ENCODE data around the gene CDC42BPA.
"Not testable (repeated sequence)": the region's sequence is repeated elsewhere in the genome, so short reads cannot be mapped to it uniquely, and the experiment has no call there.

CDC42BPA gene

DNA sequence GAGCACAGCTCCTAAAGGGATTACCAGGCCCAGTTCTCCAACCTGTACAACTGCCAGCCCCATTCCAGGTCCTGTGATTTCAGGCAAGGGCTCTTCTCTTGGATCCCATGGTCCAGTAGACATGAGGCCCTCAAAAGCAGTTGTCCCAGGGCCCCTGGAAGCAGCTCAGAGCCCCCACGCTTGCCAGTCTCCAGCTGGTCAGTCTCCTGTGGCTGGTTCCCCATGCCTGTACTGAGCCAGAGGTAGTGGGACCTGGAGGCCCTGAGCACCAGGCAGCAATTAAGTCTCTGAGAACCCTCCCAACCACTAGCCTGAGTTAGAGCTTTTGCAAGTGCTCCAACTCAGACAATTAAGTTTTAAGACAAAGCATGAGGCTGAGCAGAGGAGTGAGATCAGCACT is 36.9 kb downstream of the CDC42BPA start:
- H3K4me3 ChIP-seq (replicated peaks in 1 of 2; ENCODE audit: low read depth in 2 of 2, low read length in 2 of 2) = no peak overlapping the region
- TF ChIP-seq, protein P1, sequence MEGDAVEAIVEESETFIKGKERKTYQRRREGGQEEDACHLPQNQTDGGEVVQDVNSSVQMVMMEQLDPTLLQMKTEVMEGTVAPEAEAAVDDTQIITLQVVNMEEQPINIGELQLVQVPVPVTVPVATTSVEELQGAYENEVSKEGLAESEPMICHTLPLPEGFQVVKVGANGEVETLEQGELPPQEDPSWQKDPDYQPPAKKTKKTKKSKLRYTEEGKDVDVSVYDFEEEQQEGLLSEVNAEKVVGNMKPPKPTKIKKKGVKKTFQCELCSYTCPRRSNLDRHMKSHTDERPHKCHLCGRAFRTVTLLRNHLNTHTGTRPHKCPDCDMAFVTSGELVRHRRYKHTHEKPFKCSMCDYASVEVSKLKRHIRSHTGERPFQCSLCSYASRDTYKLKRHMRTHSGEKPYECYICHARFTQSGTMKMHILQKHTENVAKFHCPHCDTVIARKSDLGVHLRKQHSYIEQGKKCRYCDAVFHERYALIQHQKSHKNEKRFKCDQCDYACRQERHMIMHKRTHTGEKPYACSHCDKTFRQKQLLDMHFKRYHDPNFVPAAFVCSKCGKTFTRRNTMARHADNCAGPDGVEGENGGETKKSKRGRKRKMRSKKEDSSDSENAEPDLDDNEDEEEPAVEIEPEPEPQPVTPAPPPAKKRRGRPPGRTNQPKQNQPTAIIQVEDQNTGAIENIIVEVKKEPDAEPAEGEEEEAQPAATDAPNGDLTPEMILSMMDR (IDR thresholded peaks at IDR 0.05; ENCODE audit: low read depth, low read length) = no peak
- no peak for DNase-seq (ENCODE audit: low read depth in 2 of 2)

DNA sequence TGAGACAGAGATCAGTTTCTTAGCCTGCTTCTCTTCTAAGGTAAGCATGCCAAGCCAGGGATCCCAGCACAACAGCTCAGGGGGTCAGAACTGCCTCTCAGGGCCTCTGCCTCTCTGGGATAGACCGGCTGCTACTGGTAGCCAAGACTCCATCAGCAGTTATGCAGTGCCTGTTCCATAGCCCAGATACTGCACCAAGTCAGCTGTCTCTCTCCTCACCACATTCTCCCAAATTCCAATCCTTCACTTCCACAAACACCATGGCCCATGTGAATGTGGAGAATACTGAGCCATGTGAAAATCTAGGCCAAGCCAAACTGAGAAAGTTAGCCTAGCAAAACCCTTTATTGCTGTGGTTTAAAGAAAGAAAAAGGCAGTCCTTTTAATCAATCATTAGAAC is 37.5 kb downstream of the CDC42BPA start:
- H3K4me3 ChIP-seq (replicated peaks in 1 of 2; ENCODE audit: low read depth in 2 of 2, low read length in 2 of 2) = no peak overlapping the region
- DNase-seq (ENCODE audit: low read depth in 2 of 2) = no peak
- TF ChIP-seq, protein P1 (IDR thresholded peaks at IDR 0.05; ENCODE audit: low read depth, low read length) = no peak

DNA sequence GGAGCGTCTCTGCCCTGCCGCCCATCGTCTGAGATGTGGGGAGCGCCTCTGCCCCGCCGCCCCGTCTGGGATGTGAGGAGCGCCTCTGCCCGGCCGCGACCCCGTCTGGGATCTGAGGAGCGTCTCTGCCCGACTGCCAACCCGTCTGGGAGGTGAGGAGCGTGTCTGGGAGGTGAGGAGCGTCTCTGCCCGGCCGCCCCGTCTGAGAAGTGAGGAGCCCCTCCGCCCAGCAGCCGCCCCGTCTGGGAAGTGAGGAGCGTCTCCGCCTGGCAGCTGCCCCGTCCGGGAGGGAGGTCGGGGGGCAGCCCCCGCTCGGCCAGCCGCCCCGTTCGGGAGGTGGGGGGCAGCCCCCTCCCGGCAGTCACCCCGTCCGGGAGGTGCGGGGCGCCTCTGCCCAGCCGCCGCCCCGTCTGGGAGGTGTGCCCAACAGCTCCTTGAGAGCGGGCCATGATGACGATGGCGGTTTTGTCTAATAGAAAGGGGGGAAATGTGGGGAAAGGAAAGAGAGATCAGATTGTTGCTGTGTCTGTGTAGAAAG is 42.1 kb downstream of the CDC42BPA start:
- not testable (repeated sequence) for DNase-seq (ENCODE audit: low read depth in 2 of 2); H3K4me3 ChIP-seq (replicated peaks in 1 of 2; ENCODE audit: low read depth in 2 of 2, low read length in 2 of 2)

DNA sequence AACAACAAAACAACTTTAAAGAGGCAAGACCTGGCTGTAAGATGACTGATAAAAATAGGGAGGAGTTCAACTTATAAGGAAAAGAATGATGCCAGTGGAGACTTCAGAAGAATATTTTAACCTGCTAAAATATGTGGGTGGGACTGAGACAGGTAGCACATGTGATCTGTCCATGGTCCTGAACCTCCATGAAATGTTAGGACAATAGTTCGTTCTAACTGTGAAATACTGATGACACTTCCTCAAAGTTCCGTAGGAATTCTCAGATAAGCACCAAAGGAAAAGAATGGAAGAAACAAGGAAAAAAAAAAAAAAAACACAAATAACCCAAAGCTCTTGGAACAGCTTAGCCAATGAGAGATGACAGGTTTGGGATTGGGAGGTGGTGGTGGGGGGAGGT is 44.7 kb downstream of the CDC42BPA start:
- DNase-seq (ENCODE audit: low read depth in 2 of 2) = peak; percentile 20 to 36
- TF ChIP-seq, protein P1 (IDR thresholded peaks at IDR 0.05; ENCODE audit: low read depth, low read length) = no peak
- H3K4me3 ChIP-seq (replicated peaks in 1 of 2; ENCODE audit: low read depth in 2 of 2, low read length in 2 of 2) = no peak overlapping the region

DNA sequence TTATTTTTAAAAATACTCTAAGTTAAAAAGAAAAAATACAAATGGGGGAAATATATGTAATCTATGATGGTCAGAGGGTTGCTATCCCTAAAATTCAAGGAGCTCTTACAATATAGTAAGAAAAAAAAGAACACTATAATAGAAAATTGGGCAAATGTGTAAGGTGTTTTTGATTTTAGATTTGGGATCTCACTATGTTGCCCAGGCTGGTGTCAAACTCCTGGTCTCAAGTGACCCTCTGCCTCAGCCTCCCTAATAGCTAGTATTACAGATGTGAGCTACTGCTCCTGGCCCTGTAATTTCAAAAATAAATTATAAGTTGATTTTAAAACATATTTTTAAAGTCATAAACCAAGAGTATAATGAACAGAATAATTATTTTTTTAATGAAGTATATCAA is 45.9 kb downstream of the CDC42BPA start:
- DNase-seq (ENCODE audit: low read depth in 2 of 2) = no peak
- TF ChIP-seq, protein P1 (IDR thresholded peaks at IDR 0.05; ENCODE audit: low read depth, low read length) = no peak
- H3K4me3 ChIP-seq (replicated peaks in 1 of 2; ENCODE audit: low read depth in 2 of 2, low read length in 2 of 2) = no peak overlapping the region

DNA sequence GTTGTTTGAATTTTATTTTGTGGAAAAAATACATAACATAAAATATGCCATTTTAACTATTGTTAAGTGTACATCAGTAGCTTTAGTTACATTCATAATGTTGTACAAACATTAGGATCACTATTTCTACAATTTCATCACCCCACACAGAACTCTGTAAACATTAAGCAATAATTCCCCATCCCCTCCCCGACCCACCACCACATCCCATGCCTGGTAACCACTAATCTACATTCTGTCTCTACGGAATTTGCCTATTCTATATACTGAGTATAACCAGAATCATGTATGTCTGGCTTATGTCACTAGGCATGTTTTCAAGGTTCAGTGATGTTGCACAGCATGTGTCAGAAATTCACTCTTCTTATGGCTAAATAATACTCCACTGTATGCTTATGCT is 47.7 kb downstream of the CDC42BPA start:
- DNase-seq (ENCODE audit: low read depth in 2 of 2) = peak in 1 of 2 donors; percentile 17
- no peak overlapping the region for H3K4me3 ChIP-seq (replicated peaks in 1 of 2; ENCODE audit: low read depth in 2 of 2, low read length in 2 of 2)
- TF ChIP-seq, protein P1 (IDR thresholded peaks at IDR 0.05; ENCODE audit: low read depth, low read length) = no peak

DNA sequence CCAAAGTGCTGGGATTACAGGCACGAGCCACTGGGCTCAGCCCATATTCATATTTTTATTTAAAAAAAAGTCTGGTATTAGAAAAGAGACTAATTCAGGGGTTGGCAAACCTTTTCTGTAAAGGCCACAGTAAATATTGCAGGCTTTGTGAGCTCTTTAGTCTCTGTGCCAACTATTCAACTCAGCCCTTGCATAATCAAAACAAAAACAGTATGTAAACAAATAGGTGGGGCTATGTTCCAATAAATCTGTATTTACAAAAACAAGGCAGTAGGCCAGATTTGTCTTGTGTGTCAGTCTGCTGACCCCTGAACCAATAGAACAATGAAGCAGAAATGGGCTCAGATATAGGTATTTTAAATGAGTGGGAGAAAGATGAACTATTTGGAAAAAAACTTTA is 49.3 kb downstream of the CDC42BPA start:
- peak; percentile 18 to 68 for DNase-seq (ENCODE audit: low read depth in 2 of 2)
- TF ChIP-seq, protein P1 (IDR thresholded peaks at IDR 0.05; ENCODE audit: low read depth, low read length) = no peak
- no peak overlapping the region for H3K4me3 ChIP-seq (replicated peaks in 1 of 2; ENCODE audit: low read depth in 2 of 2, low read length in 2 of 2)

All from cardiac fibroblast (primary cell).